ENCODE data around the gene NEK7. TPM values are rescaled to one million over a fixed set of nuclear protein-coding genes. Genes with fewer than 3 reads are reported as not detected.

Gene NEK7
- total RNA-seq, 2 donors from 2014 or later = 24.2 to 26.8 TPM

GRCh38 chr1:198316546-198317100, 159.8 kb downstream of the NEK7 start:
- H3K9ac ChIP-seq (ENCODE audit: extremely low read depth, low read length, poor library complexity, severe bottlenecking) = no peak overlapping the region
- TF ChIP-seq CTCF (conservative IDR thresholded peaks at IDR 0.05) = no peak
- WGBS, 2 experiments (ENCODE audit: insufficient coverage in 1 of 2, insufficient read length in 1 of 2) = 67 to 91% methylated on average over 1 to 3 of the region's 4 CpGs

GRCh38 chr1:198318085-198318484, 161.3 kb downstream of the NEK7 start:
- H3K36me3 Mint-ChIP-seq (ENCODE audit: low read depth) = peaks cover 29% of the 10 kb centered on the region
- no peaks in the 10 kb centered on the region for H3K27me3 Mint-ChIP-seq (ENCODE audit: insufficient read depth)
- peaks cover 12% of the 10 kb centered on the region for H3K9me3 Mint-ChIP-seq
- Histone ChIP-seq H3K4me3 (ENCODE audit: low read length) (no peak overlapping the region), H3K9ac (ENCODE audit: extremely low read depth, low read length, poor library complexity, severe bottlenecking) (no peak overlapping the region), H3K9me3 (ENCODE audit: control insufficient read depth, low read length) (no peaks in the 10 kb centered on the region), H3K27me3 (ENCODE audit: control insufficient read depth, insufficient read depth, low read length, poor library complexity, severe bottlenecking) (no peaks in the 10 kb centered on the region), H3K4me1 (ENCODE audit: control insufficient read depth, insufficient read depth, low read length) (no peaks in the 10 kb centered on the region), H3K27ac (ENCODE audit: low read depth, low read length) (no peak overlapping the region), H3K36me3 (ENCODE audit: control insufficient read depth, insufficient read depth, low read length) (peaks cover 15% of the 10 kb centered on the region)
- no peak overlapping the region for H3K27ac Mint-ChIP-seq
- H3K4me1 Mint-ChIP-seq = peaks cover 20% of the 10 kb centered on the region
- TF ChIP-seq CTCF (conservative IDR thresholded peaks at IDR 0.05) = no peak
- 88% methylated on average over 1 of the region's 1 CpG; no CpG with 5 or more reads in 1 of the 2 experiments for WGBS, 2 experiments (ENCODE audit: insufficient coverage in 1 of 2, insufficient read length in 1 of 2)
- H3K4me3 Mint-ChIP-seq = no peak overlapping the region
- no peak for DNase-seq

More at GRCh38 chr1:198316546-198317100, 159.8 kb downstream of the NEK7 start:
- no peak for DNase-seq
- no peak overlapping the region for H3K4me3 Mint-ChIP-seq
- Histone ChIP-seq H3K4me1 (ENCODE audit: control insufficient read depth, insufficient read depth, low read length) (no peaks in the 10 kb centered on the region), H3K36me3 (ENCODE audit: control insufficient read depth, insufficient read depth, low read length) (peaks cover 15% of the 10 kb centered on the region), H3K27ac (ENCODE audit: low read depth, low read length) (no peak overlapping the region), H3K9me3 (ENCODE audit: control insufficient read depth, low read length) (no peaks in the 10 kb centered on the region), H3K27me3 (ENCODE audit: control insufficient read depth, insufficient read depth, low read length, poor library complexity, severe bottlenecking) (no peaks in the 10 kb centered on the region), H3K4me3 (ENCODE audit: low read length) (no peak overlapping the region)
- H3K9me3 Mint-ChIP-seq = peaks cover 18% of the 10 kb centered on the region
- H3K27ac Mint-ChIP-seq = no peak overlapping the region
- peaks cover 36% of the 10 kb centered on the region for H3K36me3 Mint-ChIP-seq (ENCODE audit: low read depth)
- no peaks in the 10 kb centered on the region for H3K27me3 Mint-ChIP-seq (ENCODE audit: insufficient read depth)
- H3K4me1 Mint-ChIP-seq = peaks cover 20% of the 10 kb centered on the region

GRCh38 chr1:198320759-198321158, 164.0 kb downstream of the NEK7 start:
- TF ChIP-seq CTCF (conservative IDR thresholded peaks at IDR 0.05) = no peak
- Histone ChIP-seq H3K4me1 (ENCODE audit: control insufficient read depth, insufficient read depth, low read length) (no peaks in the 10 kb centered on the region), H3K9ac (ENCODE audit: extremely low read depth, low read length, poor library complexity, severe bottlenecking) (no peak overlapping the region), H3K9me3 (ENCODE audit: control insufficient read depth, low read length) (no peaks in the 10 kb centered on the region), H3K4me3 (ENCODE audit: low read length) (no peak overlapping the region), H3K36me3 (ENCODE audit: control insufficient read depth, insufficient read depth, low read length) (peaks cover 15% of the 10 kb centered on the region), H3K27me3 (ENCODE audit: control insufficient read depth, insufficient read depth, low read length, poor library complexity, severe bottlenecking) (no peaks in the 10 kb centered on the region), H3K27ac (ENCODE audit: low read depth, low read length) (no peak overlapping the region)
- peaks cover 3% of the 10 kb centered on the region for H3K9me3 Mint-ChIP-seq
- H3K27ac Mint-ChIP-seq = no peak overlapping the region
- no peak overlapping the region for H3K4me3 Mint-ChIP-seq
- no peaks in the 10 kb centered on the region for H3K27me3 Mint-ChIP-seq (ENCODE audit: insufficient read depth)
- H3K36me3 Mint-ChIP-seq (ENCODE audit: low read depth) = peaks cover 11% of the 10 kb centered on the region
- WGBS, 2 experiments (ENCODE audit: insufficient coverage in 1 of 2, insufficient read length in 1 of 2) = 88 to 97% methylated on average over 4 to 6 of the region's 6 CpGs
- peaks cover 12% of the 10 kb centered on the region for H3K4me1 Mint-ChIP-seq
- no peak for DNase-seq

Measured in endodermal cell (in vitro differentiated cells).